Measurements from ENCODE around the gene CD63. TPM values are rescaled to one million over a fixed set of nuclear protein-coding genes. Genes with fewer than 3 reads are reported as not detected.
"Not testable (repeated sequence)": the region's sequence is repeated elsewhere in the genome, so short reads cannot be mapped to it uniquely, and the experiment has no call there.

Gene CD63
- 100 to 1,000 TPM; 113 to 117 TPM for total RNA-seq

- Mint-ChIP-seq H3K27ac (peak within 1 kb of the TSS; percentile 94), H3K4me1 (peaks cover 31% of the 10 kb centered on the region), H3K27me3 (no peaks in the 10 kb centered on the region), H3K36me3 (peaks cover 7% of the 10 kb centered on the region), H3K4me3 (peak within 1 kb of the TSS; percentile 87), H3K9me3 (no peaks in the 10 kb centered on the region)
- peak; percentile 84 for DNase-seq
These were observed at the start of gene CD63 for GRCh38 chr12:55728939-55729818. CD63 (minus strand) TSS chr12:55729009; CDS start chr12:55728341, 668 bp downstream.

GRCh38 chr12:55777856-55778255 is 49.0 kb upstream of the CD63 start:
- Mint-ChIP-seq H3K4me1 (peaks cover 3% of the 10 kb centered on the region), H3K27ac (no peak overlapping the region), H3K9me3 (no peaks in the 10 kb centered on the region), H3K4me3 (no peak overlapping the region), H3K36me3 (peaks cover 7% of the 10 kb centered on the region), H3K27me3 (no peaks in the 10 kb centered on the region)
- DNase-seq, result no peak

- H3K4me3 Mint-ChIP-seq, result no peak overlapping the region
- no peaks in the 10 kb centered on the region for H3K4me1 Mint-ChIP-seq
- no peaks in the 10 kb centered on the region for H3K27me3 Mint-ChIP-seq
- H3K36me3 Mint-ChIP-seq, result peaks cover 11% of the 10 kb centered on the region
- no peak overlapping the region for H3K27ac Mint-ChIP-seq
- no peaks in the 10 kb centered on the region for H3K9me3 Mint-ChIP-seq
- no peak for DNase-seq
These were observed 42.9 kb upstream of the CD63 start for GRCh38 chr12:55771736-55772135.

- no peak overlapping the region for H3K27ac Mint-ChIP-seq
- no peak overlapping the region for H3K4me3 Mint-ChIP-seq
- no peaks in the 10 kb centered on the region for H3K27me3 Mint-ChIP-seq
- peaks cover 11% of the 10 kb centered on the region for H3K36me3 Mint-ChIP-seq
- peaks cover 2% of the 10 kb centered on the region for H3K4me1 Mint-ChIP-seq
- H3K9me3 Mint-ChIP-seq, result no peaks in the 10 kb centered on the region
- DNase-seq, result no peak
These were observed 38.3 kb upstream of the CD63 start for GRCh38 chr12:55767156-55767555.

GRCh38 chr12:55765736-55766290 is 37.0 kb upstream of the CD63 start:
- H3K4me1 Mint-ChIP-seq, result peaks cover 6% of the 10 kb centered on the region
- no peak for DNase-seq
- peaks cover 13% of the 10 kb centered on the region for H3K36me3 Mint-ChIP-seq
- no peaks in the 10 kb centered on the region for H3K9me3 Mint-ChIP-seq
- H3K4me3 Mint-ChIP-seq, result no peak overlapping the region
- H3K27me3 Mint-ChIP-seq, result no peaks in the 10 kb centered on the region
- H3K27ac Mint-ChIP-seq, result no peak overlapping the region

- peaks cover 8% of the 10 kb centered on the region for H3K4me1 Mint-ChIP-seq
- H3K4me3 Mint-ChIP-seq, result no peak overlapping the region
- H3K9me3 Mint-ChIP-seq, result no peaks in the 10 kb centered on the region
- H3K36me3 Mint-ChIP-seq, result peaks cover 23% of the 10 kb centered on the region
- DNase-seq, result no peak
- no peak overlapping the region for H3K27ac Mint-ChIP-seq
- H3K27me3 Mint-ChIP-seq, result no peaks in the 10 kb centered on the region
These were observed 33.8 kb upstream of the CD63 start for GRCh38 chr12:55762646-55763045.

- H3K4me3 Mint-ChIP-seq, result no peak overlapping the region
- H3K27ac Mint-ChIP-seq, result peak overlapping the region; percentile 70
- no peaks in the 10 kb centered on the region for H3K9me3 Mint-ChIP-seq
- H3K27me3 Mint-ChIP-seq, result no peaks in the 10 kb centered on the region
- H3K4me1 Mint-ChIP-seq, result peaks cover 8% of the 10 kb centered on the region
- H3K36me3 Mint-ChIP-seq, result peaks cover 17% of the 10 kb centered on the region
- no peak for DNase-seq
These were observed 31.9 kb upstream of the CD63 start for GRCh38 chr12:55760663-55761062.

- not testable (repeated sequence) for H3K27me3 Mint-ChIP-seq, H3K9me3 Mint-ChIP-seq, DNase-seq, H3K4me3 Mint-ChIP-seq, H3K27ac Mint-ChIP-seq
- Mint-ChIP-seq H3K4me1 (peaks cover 17% of the 10 kb centered on the region), H3K36me3 (peaks cover 15% of the 10 kb centered on the region)
These were observed 29.8 kb upstream of the CD63 start for GRCh38 chr12:55758575-55758974.

GRCh38 chr12:55757701-55758100 is 28.9 kb upstream of the CD63 start:
- Mint-ChIP-seq H3K9me3 (no peaks in the 10 kb centered on the region), H3K27me3 (no peaks in the 10 kb centered on the region), H3K4me3 (no peak overlapping the region), H3K4me1 (peaks cover 17% of the 10 kb centered on the region), H3K36me3 (peaks cover 15% of the 10 kb centered on the region), H3K27ac (no peak overlapping the region)
- DNase-seq, result no peak

- Mint-ChIP-seq H3K4me1 (peaks cover 20% of the 10 kb centered on the region), H3K4me3 (no peak overlapping the region), H3K27ac (peak overlapping the region; percentile 24), H3K9me3 (no peaks in the 10 kb centered on the region), H3K27me3 (no peaks in the 10 kb centered on the region), H3K36me3 (peaks cover 11% of the 10 kb centered on the region)
- DNase-seq, result no peak
These were observed 26.4 kb upstream of the CD63 start for GRCh38 chr12:55755246-55755645.

- H3K9me3 Mint-ChIP-seq, result no peaks in the 10 kb centered on the region
- no peak overlapping the region for H3K27ac Mint-ChIP-seq
- no peak overlapping the region for H3K4me3 Mint-ChIP-seq
- H3K4me1 Mint-ChIP-seq, result peaks cover 30% of the 10 kb centered on the region
- no peak for DNase-seq
- H3K27me3 Mint-ChIP-seq, result no peaks in the 10 kb centered on the region
- peaks cover 7% of the 10 kb centered on the region for H3K36me3 Mint-ChIP-seq
These were observed 19.6 kb upstream of the CD63 start for GRCh38 chr12:55748230-55748993.

- no peak for DNase-seq
- H3K4me1 Mint-ChIP-seq, result peaks cover 31% of the 10 kb centered on the region
- H3K27me3 Mint-ChIP-seq, result no peaks in the 10 kb centered on the region
- no peak overlapping the region for H3K4me3 Mint-ChIP-seq
- no peaks in the 10 kb centered on the region for H3K9me3 Mint-ChIP-seq
- H3K27ac Mint-ChIP-seq, result no peak overlapping the region
- peaks cover 7% of the 10 kb centered on the region for H3K36me3 Mint-ChIP-seq
These were observed 18.1 kb upstream of the CD63 start for GRCh38 chr12:55746913-55747231.

GRCh38 chr12:55746174-55746912 is 17.5 kb upstream of the CD63 start:
- peaks cover 33% of the 10 kb centered on the region for H3K4me1 Mint-ChIP-seq
- no peaks in the 10 kb centered on the region for H3K9me3 Mint-ChIP-seq
- H3K36me3 Mint-ChIP-seq, result peaks cover 7% of the 10 kb centered on the region
- no peaks in the 10 kb centered on the region for H3K27me3 Mint-ChIP-seq
- H3K27ac Mint-ChIP-seq, result no peak overlapping the region
- DNase-seq, result no peak
- H3K4me3 Mint-ChIP-seq, result no peak overlapping the region

GRCh38 chr12:55745361-55746173 is 16.8 kb upstream of the CD63 start:
- Mint-ChIP-seq H3K9me3 (no peaks in the 10 kb centered on the region), H3K4me3 (peak overlapping the region; percentile 85), H3K27me3 (no peaks in the 10 kb centered on the region), H3K36me3 (peaks cover 4% of the 10 kb centered on the region), H3K27ac (no peak overlapping the region), H3K4me1 (peaks cover 35% of the 10 kb centered on the region)
- DNase-seq, result no peak

All from activated naive CD8-positive, alpha-beta T cell treated with anti-CD3 and anti-CD28 coated beads for 36 hours (primary cell).